C4-2B (cell line): ENCODE data around the gene CAMK2G.
A peak's percentile ranks its signal among the peaks of the same experiment; 100 is the strongest.
"Not testable (repeated sequence)": the region's sequence is repeated elsewhere in the genome, so short reads cannot be mapped to it uniquely, and the experiment has no call there.

Experiments used
- H3K27ac ChIP-seq: fragments of 450-650 bp; 2 replicates; pipeline ENCODE4 v1.5.1; 2017
- ZFX ChIP-seq: fragments of 450-650 bp; IDR thresholded peaks from 2 replicates; pipeline ENCODE4 v1.6.1; 2017
- TF ChIP-seq, protein P1 (sequence below): fragments of 450-650 bp; conservative IDR thresholded peaks from 2 replicates; pipeline ENCODE4 v1.5.1; 2017; ENCODE audit warnings: mild to moderate bottlenecking

CAMK2G gene

DNA sequence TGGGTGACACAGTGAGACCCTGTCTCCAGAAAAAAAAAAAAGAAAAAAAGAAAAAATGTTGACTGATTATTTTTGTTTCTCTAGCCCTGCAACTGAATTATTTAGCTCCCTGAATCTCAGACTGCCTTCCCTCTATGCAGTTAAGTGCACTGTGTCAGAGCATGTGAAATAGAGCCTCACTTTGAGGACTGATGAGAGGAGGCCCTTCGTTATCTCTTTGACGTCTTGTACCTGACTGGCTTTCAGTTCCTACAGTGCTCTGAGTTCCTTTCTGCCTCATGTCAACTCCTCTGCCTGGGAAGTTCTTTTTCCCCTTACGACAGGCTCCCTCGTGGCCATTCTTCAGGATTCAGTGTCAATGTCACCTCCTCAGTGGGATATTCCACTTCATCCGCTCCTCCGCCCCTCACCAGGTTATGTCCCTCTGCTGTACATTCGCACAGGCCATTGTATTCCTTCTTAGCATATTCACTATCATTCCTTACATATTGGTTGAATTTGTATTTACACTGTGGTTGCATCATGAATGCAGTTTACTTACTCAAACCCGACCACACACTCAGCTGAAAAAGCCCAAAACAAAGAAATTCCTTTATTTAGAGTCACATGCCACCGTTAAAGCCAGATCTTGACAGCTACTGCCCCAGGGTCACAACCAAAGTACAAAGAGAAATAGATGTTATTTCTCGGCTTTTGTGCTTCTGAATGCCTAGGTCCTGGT is 18.1 kb upstream of the CAMK2G start:
- H3K27ac ChIP-seq = no peak overlapping the region
- TF ChIP-seq, protein P1, sequence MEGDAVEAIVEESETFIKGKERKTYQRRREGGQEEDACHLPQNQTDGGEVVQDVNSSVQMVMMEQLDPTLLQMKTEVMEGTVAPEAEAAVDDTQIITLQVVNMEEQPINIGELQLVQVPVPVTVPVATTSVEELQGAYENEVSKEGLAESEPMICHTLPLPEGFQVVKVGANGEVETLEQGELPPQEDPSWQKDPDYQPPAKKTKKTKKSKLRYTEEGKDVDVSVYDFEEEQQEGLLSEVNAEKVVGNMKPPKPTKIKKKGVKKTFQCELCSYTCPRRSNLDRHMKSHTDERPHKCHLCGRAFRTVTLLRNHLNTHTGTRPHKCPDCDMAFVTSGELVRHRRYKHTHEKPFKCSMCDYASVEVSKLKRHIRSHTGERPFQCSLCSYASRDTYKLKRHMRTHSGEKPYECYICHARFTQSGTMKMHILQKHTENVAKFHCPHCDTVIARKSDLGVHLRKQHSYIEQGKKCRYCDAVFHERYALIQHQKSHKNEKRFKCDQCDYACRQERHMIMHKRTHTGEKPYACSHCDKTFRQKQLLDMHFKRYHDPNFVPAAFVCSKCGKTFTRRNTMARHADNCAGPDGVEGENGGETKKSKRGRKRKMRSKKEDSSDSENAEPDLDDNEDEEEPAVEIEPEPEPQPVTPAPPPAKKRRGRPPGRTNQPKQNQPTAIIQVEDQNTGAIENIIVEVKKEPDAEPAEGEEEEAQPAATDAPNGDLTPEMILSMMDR = no peak
- no peak for TF ChIP-seq ZFX

GRCh38 chr10:73891540-73891939 is 17.2 kb upstream of the CAMK2G start:
- TF ChIP-seq, protein P1 = no peak
- TF ChIP-seq ZFX = no peak

DNA sequence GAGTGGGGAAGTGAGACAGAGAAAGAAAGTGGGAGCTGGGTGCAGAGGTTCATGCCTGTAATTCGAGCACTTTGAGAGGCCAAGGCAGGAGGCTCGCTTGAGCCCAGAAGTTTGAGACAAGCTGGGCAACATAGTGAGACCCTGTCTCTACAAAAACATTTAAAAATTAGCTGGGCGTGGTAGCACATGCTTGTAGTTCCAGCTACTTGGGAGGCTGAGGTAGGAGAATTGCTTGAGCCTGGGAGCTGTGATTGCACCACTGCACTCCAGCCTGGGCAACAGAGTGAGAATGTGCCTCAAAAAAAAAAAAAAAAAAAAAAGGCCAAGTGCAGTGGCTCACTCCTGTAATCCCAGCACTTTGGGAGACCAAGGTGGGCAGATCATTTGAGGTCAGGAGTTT is 16.5 kb upstream of the CAMK2G start:
- H3K27ac ChIP-seq = not testable (repeated sequence)

More at GRCh38 chr10:73891540-73891939, 17.2 kb upstream of the CAMK2G start:
- no peak overlapping the region for H3K27ac ChIP-seq

DNA sequence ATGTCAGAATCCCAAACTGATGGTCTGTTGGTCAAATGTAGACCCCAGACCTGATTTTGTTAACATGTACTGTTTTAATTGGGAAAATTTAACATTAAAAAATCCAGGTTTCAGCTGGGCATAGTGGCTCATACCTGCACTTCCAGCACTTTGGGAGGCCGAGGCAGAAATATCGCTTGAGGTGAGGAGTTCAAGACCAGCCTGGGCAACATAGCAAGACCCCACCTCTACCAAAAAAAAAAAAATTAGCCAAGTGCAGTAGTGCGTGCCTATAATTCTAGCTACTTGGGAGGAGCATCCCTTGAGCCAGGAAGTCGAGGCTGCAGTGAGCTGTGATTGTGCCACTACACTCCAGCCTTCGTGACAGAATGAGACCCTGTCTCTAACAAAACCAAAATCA is 15.9 kb upstream of the CAMK2G start:
- H3K27ac ChIP-seq = no peak overlapping the region
- TF ChIP-seq, protein P1 = no peak
- no peak for TF ChIP-seq ZFX

DNA sequence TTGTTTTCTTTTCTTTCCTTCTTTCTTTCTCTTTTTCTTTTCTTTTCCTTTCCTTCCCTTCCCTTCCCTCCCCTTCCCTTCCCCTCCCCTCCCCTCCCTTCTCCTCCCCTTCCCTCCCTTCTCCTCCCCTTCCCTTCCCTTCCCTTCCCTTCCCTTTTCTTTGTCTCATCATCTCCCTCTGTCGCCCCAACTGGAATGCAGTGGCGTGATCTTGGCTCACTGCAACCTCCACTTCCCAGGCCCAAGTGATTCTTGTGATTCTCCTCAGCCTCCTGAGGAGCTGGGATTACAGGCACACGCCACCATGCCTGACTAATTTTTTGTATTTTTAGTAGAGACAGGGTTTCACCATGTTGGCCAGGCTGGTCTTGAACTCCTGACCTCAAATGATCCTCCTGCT is 15.1 kb upstream of the CAMK2G start:
- peak overlapping the region; percentile 85 for H3K27ac ChIP-seq

DNA sequence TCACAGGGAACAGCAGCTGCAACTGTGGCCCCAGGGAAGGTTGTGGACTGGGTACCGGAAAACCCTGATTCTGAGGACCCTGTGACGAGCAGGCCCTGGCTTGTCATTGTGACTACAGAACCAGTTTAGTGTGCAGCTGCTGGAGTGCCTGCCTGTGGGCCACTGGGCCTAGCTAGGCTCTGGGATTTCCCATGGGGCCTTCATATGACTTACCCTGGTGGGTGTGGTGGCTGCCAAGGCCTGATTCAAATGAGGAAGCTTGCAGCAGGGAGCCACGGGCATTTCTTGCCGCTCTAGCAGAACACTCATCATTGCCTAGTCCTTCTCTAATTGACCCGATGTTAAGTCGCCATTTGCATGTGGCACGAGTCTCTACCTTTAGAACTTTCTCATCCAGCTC is 14.7 kb upstream of the CAMK2G start:
- TF ChIP-seq ZFX = peak; percentile 51; the same call in 1 of the 2 replicates
- TF ChIP-seq, protein P1 = no peak
- H3K27ac ChIP-seq = peak overlapping the region; percentile 85

GRCh38 chr10:73888514-73888913 is 14.2 kb upstream of the CAMK2G start:
- H3K27ac ChIP-seq = peak overlapping the region; percentile 85
- TF ChIP-seq, protein P1 = no peak
- TF ChIP-seq ZFX = no peak

- peak overlapping the region; percentile 85 for H3K27ac ChIP-seq
- TF ChIP-seq, protein P1 = no peak
- no peak for TF ChIP-seq ZFX
Measured at GRCh38 chr10:73887294-73888039, 13.1 kb upstream of the CAMK2G start.
